IPS-NIHi11 (cell line): Measurements from ENCODE around the gene PRR35.

Source experiments
- DNase-seq: peaks from one replicate; pipeline ENCODE4 v3.0.0; 2012; ENCODE audit warnings: mixed read lengths, low spot score

The PRR35 gene

DNA sequence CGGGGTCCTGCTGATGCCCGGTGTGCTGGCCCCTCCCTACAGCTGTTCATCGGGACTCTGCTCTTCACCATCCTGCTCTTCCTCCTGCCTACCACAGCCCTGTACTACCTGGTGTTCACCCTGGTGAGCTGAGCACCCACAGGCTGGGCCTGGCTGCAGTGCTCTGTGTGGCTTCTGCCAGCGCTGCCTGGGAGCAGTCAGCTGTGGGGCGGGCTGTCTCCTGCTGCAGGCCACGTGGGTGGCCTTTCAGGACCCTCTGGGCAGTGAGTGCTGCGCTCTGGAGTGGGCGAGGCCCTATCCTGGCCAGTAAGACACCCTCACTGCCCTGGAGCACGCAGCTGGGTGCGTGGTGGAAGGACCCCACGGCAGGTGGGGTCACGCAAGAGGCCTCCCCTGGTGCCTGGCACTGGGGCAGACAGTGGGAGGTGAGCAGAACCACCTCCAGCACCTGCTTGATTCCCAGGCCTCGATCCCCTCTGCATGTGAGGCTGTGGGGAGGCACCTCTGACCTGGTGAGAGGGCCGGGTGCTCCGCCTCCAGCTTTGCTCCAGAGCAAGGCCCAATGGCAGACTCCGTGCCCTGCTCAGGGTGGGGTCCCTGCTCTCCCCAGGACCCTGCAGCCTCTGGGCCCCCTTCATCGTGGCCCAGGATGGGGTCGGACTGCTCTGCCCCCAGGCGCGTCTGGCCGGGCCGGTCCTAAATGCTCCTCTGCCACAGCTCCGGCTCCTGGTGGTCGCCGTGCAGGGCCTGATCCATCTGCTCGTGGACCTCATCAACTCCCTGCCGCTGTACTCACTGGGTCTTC lies 20.1 kb downstream of the PRR35 start:
- no peak for DNase-seq

DNA sequence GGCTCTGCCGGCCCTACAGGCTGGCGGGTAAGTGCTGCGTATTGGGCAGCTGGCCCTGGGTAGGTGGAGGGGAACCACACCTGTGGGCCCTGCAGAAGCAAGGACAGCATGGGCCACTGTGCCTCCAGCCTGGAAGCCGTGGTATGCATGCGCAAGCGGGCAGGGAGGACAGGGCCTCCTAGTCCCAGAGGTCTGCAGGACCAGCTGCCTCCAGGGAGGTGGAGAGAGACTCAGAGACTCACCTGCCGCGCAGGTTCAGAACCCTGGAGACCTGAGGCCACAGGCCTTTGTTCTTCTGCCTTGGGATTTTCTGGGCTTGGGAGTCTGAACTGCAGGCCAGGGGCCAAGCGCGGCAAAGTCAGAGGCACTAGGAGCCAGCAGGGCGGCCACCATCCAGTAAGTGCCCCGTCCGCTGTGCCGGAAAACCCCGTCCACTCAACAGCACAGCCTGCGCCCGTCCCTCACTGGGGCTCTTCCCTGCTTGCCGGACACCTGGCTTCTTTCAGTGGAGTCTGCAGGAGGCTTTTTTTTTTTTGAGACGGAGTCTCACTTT lies 20.8 kb downstream of the PRR35 start:
- DNase-seq = no peak

DNA sequence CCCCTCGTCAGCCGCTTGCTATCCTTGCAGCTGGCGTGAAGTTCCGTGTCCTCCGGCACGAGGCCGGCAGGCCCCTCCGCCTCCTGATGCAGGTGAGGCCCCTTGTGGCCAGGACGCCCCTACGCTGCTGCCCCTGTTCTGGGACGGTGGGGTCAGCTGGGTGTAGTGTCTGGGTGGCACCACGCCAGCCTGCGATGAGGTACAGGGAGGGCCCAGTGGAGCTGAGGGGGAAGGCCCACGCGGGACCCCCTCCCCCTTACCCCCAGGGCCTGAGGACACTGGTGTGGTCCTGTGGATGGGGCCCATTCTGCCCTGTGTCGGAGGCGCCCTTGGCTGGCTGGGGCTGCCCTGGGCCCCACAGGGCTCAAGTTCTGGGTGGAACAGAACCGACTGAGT lies 22.0 kb downstream of the PRR35 start:
- DNase-seq = no peak

DNA sequence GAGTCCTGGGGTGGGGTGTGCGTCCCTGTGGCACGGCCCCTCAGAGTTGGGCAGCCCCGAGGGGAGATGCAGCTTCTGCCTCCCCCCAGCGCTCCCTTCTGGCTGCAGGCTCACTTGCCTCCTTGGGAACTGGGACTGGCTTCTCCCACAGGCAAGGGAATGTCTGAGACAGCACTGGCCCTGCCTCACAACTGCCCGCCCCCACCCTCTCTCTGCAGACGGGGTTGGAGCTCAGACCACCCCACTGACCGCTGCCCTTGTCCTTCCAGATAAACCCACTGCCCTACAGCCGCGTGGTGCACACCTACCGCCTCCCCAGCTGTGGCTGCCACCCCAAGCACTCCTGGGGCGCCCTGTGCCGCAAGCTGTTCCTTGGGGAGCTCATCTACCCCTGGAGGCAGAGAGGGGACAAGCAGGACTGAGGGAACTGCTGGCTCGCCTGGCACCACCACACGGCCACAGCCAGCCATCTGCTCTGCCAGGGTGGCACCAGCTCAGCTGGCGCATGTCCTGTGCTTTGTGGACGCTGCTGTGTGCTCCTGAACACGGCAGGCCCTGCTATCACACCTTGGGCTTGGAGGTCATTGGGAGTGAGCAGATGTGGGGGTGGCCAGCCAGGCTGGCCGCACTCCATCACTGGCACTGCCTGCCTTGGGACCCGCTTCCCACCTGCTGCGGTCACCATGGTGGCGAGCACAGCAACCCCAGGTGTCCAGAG lies 22.6 kb downstream of the PRR35 start:
- DNase-seq = no peak

DNA sequence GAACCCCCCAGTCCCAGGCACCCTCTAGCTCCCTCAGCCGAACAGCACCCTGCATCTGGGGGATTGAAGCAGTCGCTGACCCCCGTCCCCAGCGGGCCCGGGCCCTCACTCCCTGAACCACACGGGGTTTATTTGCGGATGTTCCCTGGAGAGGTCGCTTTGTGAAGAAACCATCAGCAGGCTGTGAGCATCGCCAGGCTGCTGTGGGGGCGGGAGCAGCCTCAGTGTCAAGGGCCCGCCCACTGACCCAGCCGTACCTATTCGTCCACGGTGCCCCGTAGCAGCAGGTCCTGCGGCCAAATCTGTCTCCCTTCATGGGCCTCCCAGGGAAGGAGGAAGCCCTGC lies 23.2 kb downstream of the PRR35 start:
- DNase-seq = peak; percentile 74

DNA sequence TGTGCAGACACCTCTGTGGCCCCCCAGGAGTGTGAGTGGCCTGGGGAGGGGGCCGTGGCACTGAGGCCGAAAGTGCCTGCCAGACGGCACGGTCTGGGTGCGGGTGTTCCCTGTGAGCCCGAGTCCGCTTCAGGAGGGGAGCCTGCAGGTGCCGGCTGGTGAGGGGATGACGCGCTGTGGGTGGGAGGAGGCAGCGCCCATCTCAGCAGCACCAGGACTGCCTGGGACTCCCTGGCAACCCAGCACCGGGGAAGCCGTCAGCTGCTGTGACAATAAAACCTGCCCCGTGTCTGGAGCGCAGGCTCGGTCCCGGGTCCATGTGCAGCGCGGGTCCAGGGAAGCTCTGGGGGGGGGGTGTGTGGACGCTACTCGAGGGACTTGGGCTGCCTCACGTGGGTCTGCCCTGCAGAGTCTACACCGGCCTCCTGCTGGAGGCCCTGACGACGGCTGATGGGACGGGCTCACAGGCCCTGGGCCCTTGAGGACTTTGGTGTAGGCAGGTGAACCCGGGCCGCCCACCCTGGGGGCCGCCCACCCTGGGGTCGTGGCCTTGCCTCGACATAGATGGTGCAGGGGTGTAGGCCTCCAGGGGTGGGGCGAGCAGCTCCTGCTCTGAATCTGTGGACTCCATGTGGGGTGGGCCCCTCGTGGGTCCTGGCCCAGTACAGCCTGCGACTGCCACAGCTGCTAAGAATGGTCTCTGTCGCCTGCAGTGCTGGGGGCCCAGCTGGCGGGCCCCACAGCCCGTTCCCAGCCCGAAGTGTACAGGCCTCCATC lies 23.8 kb downstream of the PRR35 start:
- DNase-seq = peak; percentile 48

DNA sequence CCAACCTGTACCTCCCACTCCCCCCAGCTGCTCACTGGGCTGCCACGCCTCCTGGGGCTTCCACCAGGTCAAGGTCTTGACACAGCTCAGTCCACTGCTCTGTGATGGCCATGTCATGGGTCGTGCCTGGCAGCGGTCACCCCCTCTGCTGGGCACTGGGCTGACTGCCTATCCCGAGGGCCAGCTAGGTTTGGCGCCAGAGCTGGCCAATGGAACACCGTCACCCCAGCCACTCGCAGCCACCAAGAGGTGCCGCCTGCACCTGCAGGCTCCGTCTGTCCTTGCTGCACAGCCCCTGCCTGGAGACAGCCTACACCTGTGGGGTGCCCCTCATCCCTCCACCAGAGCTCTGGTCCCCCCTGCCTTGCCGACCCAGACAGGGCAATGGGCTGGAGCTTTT lies 25.2 kb downstream of the PRR35 start:
- peak; percentile 53 for DNase-seq

DNA sequence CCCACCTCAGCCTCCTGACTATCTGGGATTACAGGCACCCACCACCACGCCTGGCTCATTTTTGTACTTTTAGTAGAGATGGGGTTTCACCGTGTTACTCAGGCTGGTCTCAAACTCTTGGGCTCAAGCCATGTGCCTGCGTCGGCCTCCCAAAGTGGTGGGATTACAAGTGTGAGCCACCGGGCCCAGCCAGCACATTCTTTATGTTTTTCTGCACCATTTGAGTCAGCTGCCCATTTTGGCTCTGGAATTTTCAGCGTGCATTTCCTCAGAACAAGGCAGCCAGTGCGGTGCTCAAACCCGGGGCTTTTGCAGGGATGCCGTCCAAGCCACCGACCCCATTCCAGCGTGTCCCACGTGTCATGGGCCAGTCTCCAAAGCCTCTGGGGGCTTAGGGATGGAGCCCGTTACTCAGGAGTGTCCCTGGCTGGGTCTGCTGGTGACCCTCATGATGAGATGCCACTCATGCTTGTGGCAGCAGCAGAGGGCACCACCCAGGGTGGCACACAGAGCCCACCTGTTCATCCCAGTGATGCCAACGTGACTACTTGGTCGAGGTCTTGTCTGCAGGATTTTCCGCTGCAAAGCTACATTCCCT lies 26.0 kb downstream of the PRR35 start:
- no peak for DNase-seq

DNA sequence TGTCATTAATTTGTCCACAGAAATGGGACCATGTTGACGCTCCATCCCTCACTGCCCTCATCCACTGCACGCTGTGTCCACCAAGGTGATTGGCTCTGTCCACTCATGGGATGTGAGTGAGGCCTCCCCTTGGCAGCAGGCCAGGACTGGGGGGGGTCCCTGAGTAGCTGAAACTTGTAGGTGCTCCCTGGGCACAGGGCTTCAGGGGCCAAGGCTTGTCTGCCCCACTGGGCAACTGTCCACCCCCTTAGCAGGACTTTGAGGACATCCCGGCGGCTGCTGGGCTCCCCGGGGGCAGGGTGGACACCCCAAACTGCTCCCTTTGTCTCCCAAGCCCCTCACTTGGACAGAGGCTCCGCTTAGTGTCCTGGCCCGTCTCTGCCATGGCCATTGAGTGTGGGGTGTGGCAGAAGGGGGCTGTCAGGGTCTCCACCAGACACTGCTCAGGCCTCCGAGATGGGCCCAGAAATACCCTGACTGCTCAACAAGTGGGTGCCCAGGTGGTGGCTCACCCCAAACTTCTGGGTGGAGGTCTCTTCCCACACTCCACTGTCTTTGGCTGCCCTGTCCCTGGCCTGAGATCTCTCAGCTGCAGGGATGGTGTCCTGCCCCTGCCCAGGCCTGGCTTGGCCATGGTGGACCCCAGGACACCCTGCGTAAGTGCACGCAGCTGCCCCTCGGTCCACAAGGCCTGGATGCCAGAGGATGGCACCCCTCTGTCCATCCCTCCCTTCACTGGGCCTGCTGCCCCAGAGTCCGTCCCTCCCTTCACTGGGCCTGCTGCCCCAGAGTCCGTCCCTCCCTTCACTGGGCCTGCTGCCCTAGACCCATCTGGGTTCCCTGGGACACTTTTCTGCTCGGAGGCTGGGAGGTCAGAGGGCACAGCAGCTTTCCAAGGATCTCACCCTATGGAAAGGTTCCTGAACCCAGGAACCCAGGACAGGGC lies 26.7 kb downstream of the PRR35 start:
- no peak for DNase-seq

DNA sequence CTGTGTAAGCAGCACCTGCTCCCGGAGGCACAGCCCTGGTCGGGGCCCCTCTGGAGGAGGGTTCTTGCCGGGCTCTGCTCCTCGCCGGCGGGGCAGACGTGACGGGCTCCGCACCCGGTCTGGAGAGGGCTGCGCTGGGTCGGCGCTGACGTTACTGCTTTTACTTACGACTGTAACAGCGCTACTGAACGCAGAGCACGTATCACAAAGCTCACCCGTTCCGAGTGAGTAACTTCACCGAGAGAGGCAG lies 28.4 kb downstream of the PRR35 start:
- no peak for DNase-seq

DNA sequence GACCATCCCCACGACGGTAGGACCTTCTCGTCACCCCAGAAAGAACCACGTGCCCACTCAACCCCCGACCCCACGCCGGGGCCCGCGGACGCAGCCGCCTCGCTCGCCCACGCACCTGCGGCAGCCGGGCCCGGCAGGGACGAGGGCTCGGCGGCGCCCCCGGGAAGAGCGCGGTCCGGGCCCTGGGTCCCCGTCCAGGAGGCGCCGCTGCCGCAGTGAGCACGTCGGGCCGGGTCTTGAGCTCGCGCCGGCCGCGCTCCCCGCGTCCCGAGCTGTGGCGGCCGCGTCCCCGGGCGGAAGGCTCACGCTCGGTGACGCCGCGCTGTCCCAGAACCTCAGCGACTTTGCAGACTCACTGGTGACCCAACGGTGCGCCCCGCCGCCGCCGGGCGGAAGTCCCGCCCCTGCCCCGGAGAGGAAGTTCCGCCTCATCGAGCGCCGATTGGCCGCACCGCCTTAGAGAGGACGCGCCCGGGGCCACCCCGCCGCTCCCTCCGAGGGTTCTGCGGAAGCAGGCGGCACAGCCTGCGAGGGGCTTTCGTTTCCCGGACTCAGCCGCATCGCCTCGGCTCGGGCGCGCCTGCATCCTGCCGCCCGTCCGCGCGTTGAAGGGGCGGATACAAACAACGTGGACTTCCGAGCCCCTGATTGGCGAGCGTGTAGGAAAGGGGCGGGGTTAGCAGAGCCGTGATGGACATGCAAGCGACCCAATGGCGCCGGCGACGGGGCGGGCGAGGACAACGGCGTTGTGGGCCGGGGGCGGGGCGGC lies 28.9 kb downstream of the PRR35 start:
- DNase-seq = peak; percentile 84

DNA sequence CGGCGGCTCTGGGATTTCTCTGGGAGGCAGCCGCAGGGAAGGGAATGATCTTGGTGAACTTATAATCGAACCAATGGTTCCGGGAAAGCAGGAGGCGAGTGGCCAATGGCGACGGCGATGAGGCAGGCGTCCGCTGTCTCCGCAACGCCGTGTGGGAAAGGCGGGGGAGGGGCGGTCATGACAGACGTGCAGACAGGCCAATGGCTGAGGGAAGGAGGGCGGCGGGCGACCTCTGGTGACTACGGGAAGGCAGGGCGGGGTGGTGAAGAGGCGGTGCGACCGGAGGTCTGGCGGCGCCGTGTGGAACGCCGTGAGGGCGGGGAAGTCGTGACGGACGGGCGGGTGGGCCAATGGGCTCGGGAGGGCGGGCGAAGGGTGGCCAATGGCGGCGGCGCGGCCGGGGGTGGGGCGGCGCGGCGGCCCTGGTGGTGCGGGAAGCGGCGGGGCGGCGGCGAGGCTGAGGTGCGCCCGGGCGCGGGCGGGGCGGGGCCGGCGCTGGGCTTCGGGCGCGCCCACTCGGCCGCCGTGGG lies 29.5 kb downstream of the PRR35 start, which contains the start of gene RAB40C:
Gene RAB40C (plus strand): TSS at position 409 of the 530 bp plus-strand sequence. CDS start 226 bp downstream, outside the sequence.
- DNase-seq = peak; percentile 98

DNA sequence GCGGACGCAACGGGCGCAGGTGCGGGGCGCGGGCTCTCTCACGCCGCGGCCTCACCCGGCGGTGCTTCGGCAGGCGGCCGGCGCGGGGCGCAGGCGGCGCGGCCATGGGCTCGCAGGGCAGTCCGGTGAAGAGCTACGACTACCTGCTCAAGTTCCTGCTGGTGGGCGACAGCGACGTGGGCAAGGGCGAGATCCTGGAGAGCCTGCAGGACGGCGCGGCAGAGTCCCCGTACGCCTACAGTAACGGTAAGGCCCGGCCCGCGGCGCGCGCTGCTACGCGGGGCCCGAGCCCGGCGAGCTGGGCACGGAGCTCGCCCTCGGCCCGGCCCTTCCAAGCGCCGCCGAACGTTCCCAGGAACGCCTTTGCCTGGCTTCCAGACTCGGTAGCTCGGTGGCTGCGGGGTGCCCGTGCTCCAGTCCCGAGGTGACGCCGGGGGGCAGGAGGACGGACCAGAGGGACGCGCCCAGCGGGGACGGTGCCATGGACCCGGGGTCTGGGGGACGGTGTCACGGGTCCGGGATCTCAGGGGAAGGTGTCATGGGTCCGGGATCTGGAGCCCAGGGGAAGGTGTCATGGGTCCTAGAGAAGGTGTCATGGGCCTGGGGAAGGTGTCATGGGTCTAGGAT lies 30.1 kb downstream of the PRR35 start:
- DNase-seq = peak; percentile 49

DNA sequence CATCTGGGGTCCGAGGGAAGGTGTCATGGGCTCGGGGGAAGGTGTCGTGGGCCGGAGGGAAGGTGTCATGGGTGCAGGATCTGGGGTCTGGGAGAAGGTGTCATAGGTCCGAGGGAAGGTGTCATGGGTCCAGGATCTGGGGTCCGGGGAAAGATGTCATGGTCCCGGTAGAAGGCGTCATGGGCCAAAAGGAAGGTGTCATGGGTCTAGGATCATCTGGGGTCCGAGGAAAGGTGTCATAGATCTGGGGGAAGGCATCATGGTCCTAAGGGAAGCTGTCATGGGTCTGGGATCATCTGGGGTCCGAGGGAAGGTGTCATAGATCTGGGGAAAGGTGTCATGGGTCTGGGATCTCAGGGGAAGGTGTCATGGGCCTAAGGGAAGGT lies 30.6 kb downstream of the PRR35 start:
- DNase-seq = no peak

DNA sequence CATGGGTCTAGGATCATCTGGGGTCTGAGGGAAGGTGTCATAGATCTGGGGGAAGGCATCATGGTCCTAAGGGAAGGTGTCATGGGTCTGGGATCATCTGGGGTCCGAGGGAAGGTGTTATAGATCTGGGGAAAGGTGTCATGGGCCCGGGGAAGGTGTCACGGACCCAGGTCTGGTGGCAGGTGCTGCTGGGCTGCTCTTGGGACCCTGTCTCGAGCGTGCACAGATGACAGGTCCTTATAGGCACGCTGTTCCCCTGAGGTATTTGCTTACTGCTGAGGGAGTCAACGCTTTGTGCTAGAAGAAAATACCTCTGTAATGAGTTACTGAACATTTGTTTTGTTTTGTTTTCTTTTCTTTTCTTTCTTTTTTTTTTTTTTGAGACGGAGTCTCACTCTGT lies 31.0 kb downstream of the PRR35 start:
- no peak for DNase-seq

DNA sequence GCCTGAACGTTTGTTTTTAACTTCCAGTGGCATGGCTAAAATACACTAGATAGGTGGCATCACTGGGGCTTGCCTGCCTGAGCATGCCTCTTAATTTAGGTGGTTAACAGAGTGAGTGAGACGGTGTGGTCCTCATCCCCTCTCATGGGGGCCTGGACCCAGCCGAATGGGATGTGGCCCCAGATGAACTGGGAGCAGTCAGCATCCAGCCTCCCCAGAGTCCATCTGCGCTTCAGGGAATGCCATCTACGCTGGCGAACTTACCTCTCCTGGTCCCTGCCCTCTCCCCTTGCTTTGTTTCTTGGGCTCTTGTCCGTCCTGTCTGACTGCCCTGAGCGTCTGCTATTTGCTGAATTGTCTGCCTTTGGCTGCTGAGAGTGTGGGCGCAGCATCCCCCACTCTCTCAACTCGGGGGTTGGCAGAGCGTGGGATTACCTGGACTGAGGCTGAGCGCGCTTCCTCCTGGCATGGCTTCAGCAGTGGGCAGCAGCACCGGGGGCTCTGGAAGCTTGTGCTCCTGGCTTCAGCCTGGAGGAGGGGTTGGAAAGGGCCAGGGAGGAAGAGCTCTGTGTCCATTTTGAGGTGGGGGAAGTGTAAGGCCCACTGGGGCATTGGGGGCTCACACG lies 31.8 kb downstream of the PRR35 start:
- DNase-seq = no peak

DNA sequence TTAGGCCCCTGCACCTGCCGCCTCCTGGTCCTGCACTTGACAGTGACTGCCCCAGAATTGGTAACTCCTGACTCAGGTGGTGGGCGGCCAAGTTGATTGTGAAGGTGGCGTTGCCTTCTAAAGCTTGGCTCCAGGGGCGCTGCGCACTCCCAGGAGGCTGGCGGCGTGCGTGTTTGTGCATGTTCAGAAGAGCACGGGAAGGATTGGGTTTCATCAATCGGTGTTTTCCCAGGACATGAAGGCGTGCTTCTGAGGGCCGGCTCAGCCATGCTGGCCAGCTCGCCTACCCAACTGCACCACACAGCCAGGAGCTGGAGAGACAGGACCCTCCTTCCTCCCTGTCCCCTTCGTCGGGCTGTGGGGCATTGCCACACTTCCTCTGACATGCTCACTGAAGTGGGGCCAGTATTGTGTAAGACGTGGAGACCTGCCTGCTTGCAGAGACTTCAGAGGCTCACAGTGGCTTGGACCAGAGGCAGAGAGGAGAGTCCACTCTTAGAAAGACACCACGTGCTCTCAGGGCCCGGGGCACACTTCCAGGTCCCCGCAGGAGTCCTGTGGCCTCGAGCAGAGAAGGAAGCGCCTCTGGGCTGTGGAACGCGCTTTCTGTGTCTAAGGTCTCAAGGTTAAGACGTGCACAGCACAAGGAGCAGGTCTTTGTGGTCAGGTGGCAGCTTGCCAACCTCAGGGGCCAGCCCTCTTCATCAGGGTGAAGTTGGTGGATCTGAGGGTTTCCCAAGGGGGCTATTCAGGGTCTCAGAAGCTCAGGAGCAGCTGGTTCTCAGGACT lies 32.5 kb downstream of the PRR35 start:
- no peak for DNase-seq

DNA sequence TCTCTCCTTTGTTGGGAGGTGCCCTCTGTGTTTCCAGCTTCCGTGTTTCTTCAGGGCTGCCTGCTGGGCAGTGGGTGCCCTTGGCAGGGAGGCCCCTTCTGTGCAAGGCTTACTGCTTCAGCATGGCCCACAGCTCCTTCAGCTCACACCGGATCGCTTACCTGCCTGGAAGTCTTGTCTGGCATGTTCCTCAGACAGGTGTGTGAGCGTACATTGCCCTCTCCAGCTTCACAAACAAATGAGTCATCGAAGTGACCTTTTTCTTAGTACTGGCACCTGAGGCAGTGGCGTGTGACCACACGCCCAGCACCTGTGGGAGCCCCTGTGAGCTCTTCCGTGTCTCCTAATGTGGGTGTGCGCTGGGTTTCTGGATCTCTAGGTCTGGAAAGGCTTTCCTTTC lies 33.2 kb downstream of the PRR35 start:
- DNase-seq = no peak
